ENCODE results near the gene RYK. TPM values are rescaled to one million over a fixed set of nuclear protein-coding genes. Genes with fewer than 3 reads are reported as not detected.

RYK gene
- total and polyA plus RNA-seq, 4 donors: 7.5 to 36.1 (median 15.3) TPM

- WGBS: 82% methylated on average over 6 of the region's 6 CpGs
- Histone ChIP-seq H3K4me3 (ENCODE audit: low read depth in 1 of 3, low read length in 3 of 3) (no peak overlapping the region), H3K9me3 (ENCODE audit: control insufficient read depth in 4 of 4, low read length in 3 of 4) (no peaks in the 10 kb centered on the region), H3K27me3 (ENCODE audit: control insufficient read depth in 4 of 4, insufficient read depth in 4 of 4, low read length in 3 of 4) (no peaks in the 10 kb centered on the region), H3K9ac (ENCODE audit: low read depth in 1 of 2, low read length in 2 of 2) (no peak overlapping the region), H3K27ac (ENCODE audit: low read depth in 1 of 2, low read length in 2 of 2) (no peak overlapping the region), H3K4me1 (ENCODE audit: control insufficient read depth in 4 of 4, insufficient read depth in 4 of 4, low read length in 3 of 4) (peaks cover 0 to 3% (median 0%) of the 10 kb centered on the region in 4 donors), H3K36me3 (ENCODE audit: control insufficient read depth in 4 of 4, insufficient read depth in 3 of 4, low read depth in 1 of 4, low read length in 3 of 4) (no peaks in the 10 kb centered on the region)
- DNase-seq (ENCODE audit: low spot score): no peak
- no peak for TF ChIP-seq FOXA2 (IDR thresholded peaks at IDR 0.05)
- no peak for TF ChIP-seq CTCF (IDR thresholded peaks at IDR 0.05; ENCODE audit: low read depth, low read length, missing input control)
- TF ChIP-seq REST (IDR thresholded peaks at IDR 0.05): no peak
- TF ChIP-seq HNF4A (conservative IDR thresholded peaks at IDR 0.05): peak in 1 of 2 donors; percentile 29
- peak; percentile 92 for TF ChIP-seq NR2F2 (IDR thresholded peaks at IDR 0.05)
- TF ChIP-seq RAD21 (IDR thresholded peaks at IDR 0.05): no peak
- no peak for TF ChIP-seq HNF4G (IDR thresholded peaks at IDR 0.05)
- TF ChIP-seq, protein P1, sequence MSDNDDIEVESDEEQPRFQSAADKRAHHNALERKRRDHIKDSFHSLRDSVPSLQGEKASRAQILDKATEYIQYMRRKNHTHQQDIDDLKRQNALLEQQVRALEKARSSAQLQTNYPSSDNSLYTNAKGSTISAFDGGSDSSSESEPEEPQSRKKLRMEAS (IDR thresholded peaks at IDR 0.05): no peak
- TF ChIP-seq YY1 (IDR thresholded peaks at IDR 0.05): no peak
These were observed 106.7 kb downstream of the RYK start for GRCh38 chr3:134143828-134144401.

GRCh38 chr3:134136604-134137003 is 114.1 kb downstream of the RYK start:
- DNase-seq (ENCODE audit: low spot score): no peak
- no peaks in the 10 kb centered on the region for H3K9me3 ChIP-seq (ENCODE audit: control insufficient read depth in 4 of 4, low read length in 3 of 4)
- H3K4me3 ChIP-seq (ENCODE audit: low read depth in 1 of 3, low read length in 3 of 3): no peak overlapping the region
- no peaks in the 10 kb centered on the region for H3K36me3 ChIP-seq (ENCODE audit: control insufficient read depth in 4 of 4, insufficient read depth in 3 of 4, low read depth in 1 of 4, low read length in 3 of 4)
- no peaks in the 10 kb centered on the region for H3K4me1 ChIP-seq (ENCODE audit: control insufficient read depth in 4 of 4, insufficient read depth in 4 of 4, low read length in 3 of 4)
- no peaks in the 10 kb centered on the region for H3K27me3 ChIP-seq (ENCODE audit: control insufficient read depth in 4 of 4, insufficient read depth in 4 of 4, low read length in 3 of 4)
- TF ChIP-seq FOXA2 (IDR thresholded peaks at IDR 0.05) (no peak), EGR1 (IDR thresholded peaks at IDR 0.05; ENCODE audit: low read depth in 2 of 2) (no peak), HNF4A (conservative IDR thresholded peaks at IDR 0.05) (no peak), RAD21 (IDR thresholded peaks at IDR 0.05) (no peak), REST (IDR thresholded peaks at IDR 0.05) (no peak), CTCF (IDR thresholded peaks at IDR 0.05; ENCODE audit: low read depth, low read length, missing input control) (no peak), RXRA (IDR thresholded peaks at IDR 0.05) (no peak), HNF4G (IDR thresholded peaks at IDR 0.05) (no peak), TAF1 (conservative IDR thresholded peaks at IDR 0.05) (no peak), YY1 (IDR thresholded peaks at IDR 0.05) (no peak), NR2F2 (IDR thresholded peaks at IDR 0.05) (no peak)
- TF ChIP-seq, protein P1 (IDR thresholded peaks at IDR 0.05): no peak
- TF ChIP-seq, protein P2, sequence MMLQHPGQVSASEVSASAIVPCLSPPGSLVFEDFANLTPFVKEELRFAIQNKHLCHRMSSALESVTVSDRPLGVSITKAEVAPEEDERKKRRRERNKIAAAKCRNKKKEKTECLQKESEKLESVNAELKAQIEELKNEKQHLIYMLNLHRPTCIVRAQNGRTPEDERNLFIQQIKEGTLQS (IDR thresholded peaks at IDR 0.05): no peak
- no peak overlapping the region for H3K9ac ChIP-seq (ENCODE audit: low read depth in 1 of 2, low read length in 2 of 2)
- H3K27ac ChIP-seq (ENCODE audit: low read depth in 1 of 2, low read length in 2 of 2): no peak overlapping the region
- WGBS: 93% methylated on average over 3 of the region's 3 CpGs
